HEK293T (cell line): Measurements from ENCODE around the gene FUNDC2.

Experiments used
- ARNT ChIP-seq: fragments of 450-650 bp; IDR thresholded peaks from 2 replicates; pipeline ENCODE4 v1.6.1; 2017; ENCODE audit warnings: mild to moderate bottlenecking
- BHLHE40 ChIP-seq: fragments of 450-650 bp; IDR thresholded peaks from 2 replicates; pipeline ENCODE4 v1.6.1; 2016; ENCODE audit warnings: mild to moderate bottlenecking, moderate library complexity, borderline replicate concordance
- CTBP1 ChIP-seq: fragments of 450-650 bp; IDR thresholded peaks from 2 replicates; pipeline ENCODE4 v1.6.1; 2016; ENCODE audit warnings: borderline replicate concordance
- ELF4 ChIP-seq: fragments of 450-650 bp; IDR thresholded peaks from 2 replicates; pipeline ENCODE4 v1.6.1; 2017; ENCODE audit warnings: antibody characterized with exemption
- FOXK2 ChIP-seq: fragments of 450-650 bp; IDR thresholded peaks from 2 replicates; pipeline ENCODE4 v1.6.1; 2016; ENCODE audit warnings: mild to moderate bottlenecking
- FOXM1 ChIP-seq: fragments of 450-650 bp; IDR thresholded peaks from 2 replicates; pipeline ENCODE4 v1.6.1; 2017; ENCODE audit warnings: mild to moderate bottlenecking, borderline replicate concordance
- HDGF ChIP-seq: fragments of 450-650 bp; IDR thresholded peaks from 2 replicates; pipeline ENCODE4 v1.6.1; 2017; ENCODE audit warnings: antibody characterized with exemption, borderline replicate concordance
- LEF1 ChIP-seq: fragments of 450-650 bp; IDR thresholded peaks from 2 replicates; pipeline ENCODE4 v1.6.1; 2017; ENCODE audit warnings: mild to moderate bottlenecking, borderline replicate concordance
- PKNOX1 ChIP-seq: fragments of 450-650 bp; IDR thresholded peaks from 2 replicates; pipeline ENCODE4 v1.6.1; 2016
- SP1 ChIP-seq: fragments of 450-650 bp; IDR thresholded peaks from 2 replicates; pipeline ENCODE4 v1.6.1; 2017
- SUZ12 ChIP-seq: fragments of 450-650 bp; IDR thresholded peaks from 2 replicates; pipeline ENCODE4 v1.6.1; 2016; ENCODE audit warnings: mild to moderate bottlenecking
- ZNF384 ChIP-seq: fragments of 450-650 bp; IDR thresholded peaks from 2 replicates; pipeline ENCODE4 v1.6.1; 2016

GRCh38 chrX:155046811-155047528, 20.3 kb downstream of the FUNDC2 start:
- TF ChIP-seq BHLHE40 (no peak), FOXM1 (no peak), SP1 (no peak), PKNOX1 (no peak), SUZ12 (no peak), LEF1 (no peak), FOXK2 (no peak), HDGF (no peak), ELF4 (no peak), CTBP1 (no peak), ARNT (no peak), ZNF384 (no peak)
